Fibroblast of lung (primary cell): ENCODE measurements around the gene TMEM51. TPM values are rescaled to one million over a fixed set of nuclear protein-coding genes. Genes with fewer than 3 reads are reported as not detected.
A peak's percentile ranks its signal among the peaks of the same experiment; 100 is the strongest.

Experiments
- DNase-seq, 2 donors: peaks; one replicate each; pipeline versions ENCODE4 v3.0.0 to v3.0.0-alpha.2; 2010; ENCODE audit warnings: low read depth in 2 of 2
- H2AFZ ChIP-seq: 2 replicates; pipeline ENCODE4 v1.5.1; 2012; ENCODE audit warnings: low read length, control low read depth, inconsistent platforms
- H3K27ac ChIP-seq: 2 replicates; pipeline ENCODE4 v1.5.1; 2011; ENCODE audit warnings: low read length, control low read depth; ENCODE audit not compliant: insufficient read depth
- H3K27me3 ChIP-seq: 2 replicates; pipeline ENCODE4 v1.5.1; 2011; ENCODE audit warnings: mild to moderate bottlenecking, low read length; ENCODE audit not compliant: control insufficient read depth, insufficient read depth
- H3K36me3 ChIP-seq: 2 replicates; pipeline ENCODE4 v1.5.1; 2011; ENCODE audit warnings: low read length; ENCODE audit not compliant: control insufficient read depth, insufficient read depth
- H3K4me1 ChIP-seq: 2 replicates; pipeline ENCODE4 v1.5.1; 2011; ENCODE audit warnings: low read length; ENCODE audit not compliant: control insufficient read depth, insufficient read depth; ENCODE audit errors: extremely low read depth
- H3K4me2 ChIP-seq: 2 replicates; pipeline ENCODE4 v1.5.1; 2011; ENCODE audit warnings: low read length, control low read depth; ENCODE audit not compliant: insufficient read depth; ENCODE audit errors: extremely low read depth
- H3K4me3 ChIP-seq, 4 experiments: fragments of 200-600 bp in 1 of 4; sonication (generic) in 1 of 4; replicated peaks in 1 of 4; 2 replicates each; pipeline ENCODE4 v1.5.1; 2011 to 2016; ENCODE audit warnings: low read length in 4 of 4, low read depth in 3 of 4, mild to moderate bottlenecking in 3 of 4, control low read depth in 2 of 4, inconsistent platforms in 1 of 4, mixed read lengths in 1 of 4; ENCODE audit not compliant: insufficient read depth in 1 of 4; ENCODE audit errors: control extremely low read depth in 1 of 4
- H3K79me2 ChIP-seq: 2 replicates; pipeline ENCODE4 v1.5.1; 2012; ENCODE audit warnings: mild to moderate bottlenecking, low read length, inconsistent platforms; ENCODE audit not compliant: control insufficient read depth, insufficient read depth
- H3K9ac ChIP-seq: 2 replicates; pipeline ENCODE4 v1.5.1; 2011; ENCODE audit warnings: mild to moderate bottlenecking, low read length, control low read depth; ENCODE audit not compliant: insufficient read depth
- H3K9me3 ChIP-seq: 2 replicates; pipeline ENCODE4 v1.5.1; 2012; ENCODE audit warnings: low read depth, low read length; ENCODE audit not compliant: control insufficient read depth, insufficient read depth
- H4K20me1 ChIP-seq: 2 replicates; pipeline ENCODE4 v1.5.1; 2011; ENCODE audit warnings: low read length; ENCODE audit not compliant: control insufficient read depth, insufficient read depth; ENCODE audit errors: extremely low read depth
- CTCF ChIP-seq, 2 donors: IDR thresholded peaks in 1 of 2; conservative IDR thresholded peaks in 1 of 2; 1 replicate in 1 of 2; 2 replicates in 1 of 2; pipeline ENCODE4 v1.5.1; 2011 to 2012; ENCODE audit warnings: low read length in 2 of 2, control low read depth in 1 of 2, inconsistent platforms in 1 of 2, low read depth in 1 of 2, mild to moderate bottlenecking in 1 of 2
- EZH2 ChIP-seq: IDR thresholded peaks from 2 replicates; pipeline ENCODE4 v1.5.1; 2012; ENCODE audit warnings: low read length, control low read depth, mild to moderate bottlenecking; ENCODE audit errors: missing control alignments
- polyA plus RNA-seq, 2 donors: library from polyadenylated mRNA; depleted of rRNA in 1 of 2; stranded (reverse) in 1 of 2; unstranded in 1 of 2; fragments of >200 nt; gene quantifications; 2 replicates each; pipeline ENCODE4 v1.2.1, GENCODE V29; 2011 to 2012; ENCODE audit warnings: missing spikeins in 1 of 2
- total RNA-seq: library from RNA; depleted of rRNA; stranded (reverse); fragments of >200 nt; gene quantifications from 2 replicates; pipeline ENCODE4 v1.2.1, GENCODE V29; 2014

The TMEM51 gene
- total and polyA plus RNA-seq, 2 donors (not counting 1 experiment from before 2014, with no cell fraction given), result 6.1 to 19.0 TPM

- DNase-seq, result peak; percentile 88 to 91
- Histone ChIP-seq H3K4me2 (peak overlapping the region; percentile 86), H4K20me1 (no peaks in the 10 kb centered on the region), H3K79me2 (peaks cover 28% of the 10 kb centered on the region), H3K27me3 (peaks cover 8% of the 10 kb centered on the region), H2AFZ (peak overlapping the region; percentile 62), H3K4me3 (peak overlapping the region; percentile 8 to 72 (median 68)), H3K36me3 (no peaks in the 10 kb centered on the region), H3K27ac (peak overlapping the region; percentile 46), H3K9me3 (no peaks in the 10 kb centered on the region), H3K9ac (peak overlapping the region; percentile 81), H3K4me1 (peaks cover 14% of the 10 kb centered on the region)
- TF ChIP-seq EZH2 (no peak), CTCF (conservative IDR thresholded peaks at IDR 0.05 in 1 of 2, IDR thresholded peaks at IDR 0.05 in 1 of 2; ENCODE audit: low read depth in 1 of 2, low read length in 2 of 2) (peak; percentile 79 to 82)
These were observed 996 bp upstream of the TMEM51 start for GRCh38 chr1:15152318-15153183.

GRCh38 chr1:15153842-15154479 lies 414 bp downstream of the TMEM51 start:
- Histone ChIP-seq H4K20me1 (no peaks in the 10 kb centered on the region), H3K4me1 (peaks cover 21% of the 10 kb centered on the region), H2AFZ (peak overlapping the region; percentile 54), H3K27ac (peak overlapping the region; percentile 77), H3K4me3 (peak overlapping the region; percentile 8 to 72 (median 61)), H3K9ac (peak overlapping the region; percentile 81), H3K9me3 (no peaks in the 10 kb centered on the region), H3K27me3 (peaks cover 8% of the 10 kb centered on the region), H3K4me2 (peak overlapping the region; percentile 85), H3K36me3 (no peaks in the 10 kb centered on the region), H3K79me2 (peaks cover 34% of the 10 kb centered on the region)
- DNase-seq, result peak; percentile 51 to 59
- no peak for TF ChIP-seq EZH2
- peak; percentile 48 to 71 for TF ChIP-seq CTCF (conservative IDR thresholded peaks at IDR 0.05 in 1 of 2, IDR thresholded peaks at IDR 0.05 in 1 of 2; ENCODE audit: low read depth in 1 of 2, low read length in 2 of 2)

- H3K4me3 ChIP-seq, result peak overlapping the region; percentile 18 to 72 (median 61)
- peaks cover 23% of the 10 kb centered on the region for H3K4me1 ChIP-seq
- H3K27me3 ChIP-seq, result peaks cover 8% of the 10 kb centered on the region
- H3K27ac ChIP-seq, result peak overlapping the region; percentile 77
- peak in 1 of 2 donors; percentile 29 for DNase-seq
- H3K79me2 ChIP-seq, result peaks cover 36% of the 10 kb centered on the region
- H2AFZ ChIP-seq, result peak overlapping the region; percentile 45
- peak overlapping the region; percentile 81 for H3K9ac ChIP-seq
- no peaks in the 10 kb centered on the region for H4K20me1 ChIP-seq
- peak overlapping the region; percentile 85 for H3K4me2 ChIP-seq
- no peaks in the 10 kb centered on the region for H3K36me3 ChIP-seq
- no peaks in the 10 kb centered on the region for H3K9me3 ChIP-seq
- TF ChIP-seq CTCF (conservative IDR thresholded peaks at IDR 0.05 in 1 of 2, IDR thresholded peaks at IDR 0.05 in 1 of 2; ENCODE audit: low read depth in 1 of 2, low read length in 2 of 2) (no peak), EZH2 (no peak)
These were observed 1.0 kb downstream of the TMEM51 start for GRCh38 chr1:15154480-15155036.
